ENCODE results near the gene B3GNT7.

DNA sequence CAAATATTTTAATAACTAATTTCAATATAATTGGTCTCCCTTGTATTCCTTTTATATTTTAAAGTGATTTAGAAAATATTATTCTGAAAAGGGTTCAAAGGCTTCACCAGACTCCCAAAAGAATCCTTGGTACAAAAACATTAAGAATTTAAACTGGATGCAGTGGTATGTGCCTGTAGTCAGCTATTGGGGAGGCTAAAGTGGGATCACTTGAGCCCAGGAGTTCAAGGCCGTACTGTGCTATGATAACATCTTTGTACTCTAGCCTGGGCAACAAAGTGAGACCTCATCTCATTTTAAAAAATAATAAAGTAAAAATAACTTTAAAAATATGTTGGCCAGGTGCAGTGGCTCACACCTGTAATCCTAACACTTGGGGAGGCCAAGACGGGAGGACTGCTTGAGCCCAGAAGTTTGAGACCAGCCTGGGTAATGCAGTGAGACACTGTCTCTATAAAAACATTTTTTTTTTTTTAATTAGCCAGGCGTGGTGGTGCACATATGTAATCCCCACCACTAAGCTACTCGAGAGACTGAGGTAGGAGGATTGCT lies 54.1 kb downstream of the B3GNT7 start:
- TF ChIP-seq CTCF (conservative IDR thresholded peaks at IDR 0.05; ENCODE audit: low read length) (no peak), EZH2phosphoT487 (IDR thresholded peaks at IDR 0.05; ENCODE audit: borderline replicate concordance) (no peak)

Measured in Loucy (cell line).